Measurements from ENCODE around the gene PRADC1.

The PRADC1 gene

DNA sequence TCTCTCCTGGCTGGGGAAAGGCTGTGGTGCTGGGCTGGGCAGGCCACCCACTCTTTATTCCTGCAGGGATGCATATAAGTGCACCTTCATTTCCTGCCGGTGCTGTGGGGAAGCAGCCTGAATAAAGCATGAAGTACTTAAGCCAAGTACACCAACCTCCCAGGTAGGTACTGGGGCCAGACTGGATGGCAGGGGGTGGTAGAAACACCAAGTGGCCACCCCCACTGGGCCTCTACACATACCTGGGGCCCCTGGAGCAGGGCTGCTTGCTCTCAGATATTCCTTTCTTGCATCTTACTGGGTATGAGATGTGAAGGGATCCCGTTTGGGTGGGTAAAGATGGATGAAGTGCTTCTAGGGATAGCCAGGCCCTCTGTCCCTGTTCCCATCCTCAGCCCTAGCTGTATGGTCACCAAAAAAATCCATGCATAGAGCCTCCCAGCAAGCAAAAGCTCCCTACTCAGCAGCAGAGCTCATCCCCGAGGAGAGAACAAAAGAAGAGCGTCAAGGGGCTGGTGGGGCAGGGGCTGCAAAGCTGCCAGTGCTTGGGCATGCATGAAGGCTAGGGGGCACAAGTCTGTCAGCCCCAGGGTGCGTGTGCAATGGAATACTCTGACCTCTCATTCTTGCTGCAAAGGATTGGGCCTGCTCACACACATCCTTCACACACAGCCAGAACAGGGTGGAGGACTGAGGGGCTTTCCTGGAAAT lies 23.0 kb upstream of the PRADC1 start:
- H3K4me2 ChIP-seq (ENCODE audit: insufficient read depth, low read length, poor library complexity, severe bottlenecking) = no peak overlapping the region
- no CpG with 5 or more reads among the region's 5 CpGs for WGBS, 2 donors (ENCODE audit: extremely low coverage in 2 of 2, insufficient read length in 2 of 2, insufficient replicate concordance in 1 of 2)
- H3K36me3 ChIP-seq (replicated peaks in 1 of 2; ENCODE audit: control insufficient read depth in 2 of 2, insufficient read depth in 2 of 2, low read length in 2 of 2) = peaks cover 24 to 55% of the 10 kb centered on the region in 2 donors
- no peak overlapping the region for H4K8ac ChIP-seq (ENCODE audit: low read depth, low read length)
- H4K91ac ChIP-seq (ENCODE audit: low read depth, low read length, poor library complexity) = no peak overlapping the region
- no peak overlapping the region for H2AFZ ChIP-seq (ENCODE audit: low read length)
- H3K4me3 ChIP-seq (ENCODE audit: low read length in 2 of 2) = no peak overlapping the region
- H3K9ac ChIP-seq (ENCODE audit: low read depth, low read length, poor library complexity) = no peak overlapping the region
- H2BK120ac ChIP-seq (ENCODE audit: low read depth, low read length) = no peak overlapping the region
- no peak overlapping the region for H2BK15ac ChIP-seq (ENCODE audit: low read length)
- no peak overlapping the region for H2BK5ac ChIP-seq (ENCODE audit: low read length)
- H3K79me1 ChIP-seq (ENCODE audit: low read depth, low read length) = no peaks in the 10 kb centered on the region
- H3K4ac ChIP-seq (ENCODE audit: low read length) = no peak overlapping the region
- peaks cover 0 to 4% of the 10 kb centered on the region in 2 donors for H3K4me1 ChIP-seq (ENCODE audit: control insufficient read depth in 2 of 2, insufficient read depth in 1 of 2, low read depth in 1 of 2, low read length in 2 of 2)
- no peak overlapping the region for H3K14ac ChIP-seq (ENCODE audit: low read length)
- no peak overlapping the region for H3K18ac ChIP-seq (ENCODE audit: low read length)
- H2BK12ac ChIP-seq (ENCODE audit: low read length) = no peak overlapping the region
- no peaks in the 10 kb centered on the region for H3K27me3 ChIP-seq (ENCODE audit: control insufficient read depth in 3 of 3, insufficient read depth in 3 of 3, low read depth in 1 of 3, low read length in 3 of 3)
- no peak for DNase-seq (ENCODE audit: low spot score)
- no peak overlapping the region for H2AK5ac ChIP-seq (ENCODE audit: low read depth, low read length)
- H3K27ac ChIP-seq (replicated peaks; ENCODE audit: low read length) = no peak overlapping the region
- H3K23ac ChIP-seq (ENCODE audit: low read depth, low read length, poor library complexity) = no peak overlapping the region
- no peaks in the 10 kb centered on the region for H3K9me3 ChIP-seq (replicated peaks in 1 of 2; ENCODE audit: control insufficient read depth in 2 of 2, insufficient read depth in 1 of 2, low read depth in 1 of 2, low read length in 2 of 2)

- H3K4ac ChIP-seq (ENCODE audit: low read length) = no peak overlapping the region
- no peak overlapping the region for H2AK5ac ChIP-seq (ENCODE audit: low read depth, low read length)
- H3K4me2 ChIP-seq (ENCODE audit: insufficient read depth, low read length, poor library complexity, severe bottlenecking) = no peak overlapping the region
- no peak overlapping the region for H4K8ac ChIP-seq (ENCODE audit: low read depth, low read length)
- H3K9me3 ChIP-seq (replicated peaks in 1 of 2; ENCODE audit: control insufficient read depth in 2 of 2, insufficient read depth in 1 of 2, low read depth in 1 of 2, low read length in 2 of 2) = no peaks in the 10 kb centered on the region
- no peaks in the 10 kb centered on the region for H3K79me1 ChIP-seq (ENCODE audit: low read depth, low read length)
- no peak overlapping the region for H2BK120ac ChIP-seq (ENCODE audit: low read depth, low read length)
- H3K4me3 ChIP-seq (ENCODE audit: low read length in 2 of 2) = no peak overlapping the region
- no peak overlapping the region for H2BK12ac ChIP-seq (ENCODE audit: low read length)
- H3K9ac ChIP-seq (ENCODE audit: low read depth, low read length, poor library complexity) = no peak overlapping the region
- H3K36me3 ChIP-seq (replicated peaks in 1 of 2; ENCODE audit: control insufficient read depth in 2 of 2, insufficient read depth in 2 of 2, low read length in 2 of 2) = peaks cover 33 to 65% of the 10 kb centered on the region in 2 donors
- no peak overlapping the region for H2AFZ ChIP-seq (ENCODE audit: low read length)
- H3K18ac ChIP-seq (ENCODE audit: low read length) = no peak overlapping the region
- no peak overlapping the region for H3K14ac ChIP-seq (ENCODE audit: low read length)
- H2BK5ac ChIP-seq (ENCODE audit: low read length) = no peak overlapping the region
- H3K4me1 ChIP-seq (ENCODE audit: control insufficient read depth in 2 of 2, insufficient read depth in 1 of 2, low read depth in 1 of 2, low read length in 2 of 2) = peaks cover 0 to 3% of the 10 kb centered on the region in 2 donors
- H3K23ac ChIP-seq (ENCODE audit: low read depth, low read length, poor library complexity) = no peak overlapping the region
- no peaks in the 10 kb centered on the region for H3K27me3 ChIP-seq (ENCODE audit: control insufficient read depth in 3 of 3, insufficient read depth in 3 of 3, low read depth in 1 of 3, low read length in 3 of 3)
- H2BK15ac ChIP-seq (ENCODE audit: low read length) = no peak overlapping the region
- DNase-seq (ENCODE audit: low spot score) = no peak
- no CpG with 5 or more reads among the region's 4 CpGs for WGBS, 2 donors (ENCODE audit: extremely low coverage in 2 of 2, insufficient read length in 2 of 2, insufficient replicate concordance in 1 of 2)
- no peak overlapping the region for H4K91ac ChIP-seq (ENCODE audit: low read depth, low read length, poor library complexity)
- H3K27ac ChIP-seq (replicated peaks; ENCODE audit: low read length) = no peak overlapping the region
Measured at GRCh38 chr2:73255007-73255644, 22.1 kb upstream of the PRADC1 start.

DNA sequence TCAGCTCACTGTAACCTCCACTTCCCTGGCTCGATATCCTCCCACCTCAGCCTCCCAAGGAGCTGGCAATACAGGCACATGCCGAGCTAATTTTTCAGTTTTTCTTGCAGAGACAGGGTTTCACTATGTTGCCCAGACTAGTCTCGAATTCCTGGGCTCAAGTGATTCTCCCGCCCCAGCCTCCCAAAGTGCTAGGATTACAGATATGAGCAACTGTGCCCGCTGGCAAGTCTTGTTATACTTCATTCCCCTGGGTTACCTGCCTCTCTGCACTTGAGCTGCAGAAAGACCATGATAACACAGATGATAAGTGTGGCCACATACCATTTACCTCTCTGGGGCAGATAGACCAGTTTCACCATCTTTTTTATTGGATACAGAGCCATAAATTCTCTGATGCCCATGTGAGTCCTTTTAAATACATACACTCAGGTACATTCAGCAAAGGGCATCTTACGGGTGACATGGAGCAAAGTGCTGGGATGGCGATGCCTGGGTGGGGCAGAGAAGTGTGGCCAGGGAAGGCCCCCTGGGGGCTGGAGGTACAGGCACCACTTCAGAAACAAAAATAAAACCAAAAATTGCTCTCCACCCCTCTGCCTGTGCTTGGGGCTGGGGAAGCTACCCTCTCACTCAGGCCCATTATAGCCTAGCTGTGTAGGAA lies 21.4 kb upstream of the PRADC1 start:
- Histone ChIP-seq H2BK12ac (ENCODE audit: low read length) (no peak overlapping the region), H3K4ac (ENCODE audit: low read length) (no peak overlapping the region), H2BK120ac (ENCODE audit: low read depth, low read length) (no peak overlapping the region), H3K36me3 (replicated peaks in 1 of 2; ENCODE audit: control insufficient read depth in 2 of 2, insufficient read depth in 2 of 2, low read length in 2 of 2) (peaks cover 37 to 71% of the 10 kb centered on the region in 2 donors), H4K8ac (ENCODE audit: low read depth, low read length) (no peak overlapping the region), H4K91ac (ENCODE audit: low read depth, low read length, poor library complexity) (no peak overlapping the region), H2AK5ac (ENCODE audit: low read depth, low read length) (no peak overlapping the region), H3K9me3 (replicated peaks in 1 of 2; ENCODE audit: control insufficient read depth in 2 of 2, insufficient read depth in 1 of 2, low read depth in 1 of 2, low read length in 2 of 2) (no peaks in the 10 kb centered on the region), H2BK15ac (ENCODE audit: low read length) (no peak overlapping the region), H3K4me2 (ENCODE audit: insufficient read depth, low read length, poor library complexity, severe bottlenecking) (no peak overlapping the region), H3K27ac (replicated peaks; ENCODE audit: low read length) (no peak overlapping the region), H3K18ac (ENCODE audit: low read length) (no peak overlapping the region), H3K14ac (ENCODE audit: low read length) (no peak overlapping the region), H3K4me1 (ENCODE audit: control insufficient read depth in 2 of 2, insufficient read depth in 1 of 2, low read depth in 1 of 2, low read length in 2 of 2) (peaks cover 0 to 2% of the 10 kb centered on the region in 2 donors), H2BK5ac (ENCODE audit: low read length) (no peak overlapping the region), H3K27me3 (ENCODE audit: control insufficient read depth in 3 of 3, insufficient read depth in 3 of 3, low read depth in 1 of 3, low read length in 3 of 3) (no peaks in the 10 kb centered on the region), H3K23ac (ENCODE audit: low read depth, low read length, poor library complexity) (no peak overlapping the region), H3K9ac (ENCODE audit: low read depth, low read length, poor library complexity) (no peak overlapping the region), H3K4me3 (ENCODE audit: low read length in 2 of 2) (no peak overlapping the region), H2AFZ (ENCODE audit: low read length) (no peak overlapping the region), H3K79me1 (ENCODE audit: low read depth, low read length) (no peaks in the 10 kb centered on the region)
- no peak for DNase-seq (ENCODE audit: low spot score)
- WGBS, 2 donors (ENCODE audit: extremely low coverage in 2 of 2, insufficient read length in 2 of 2, insufficient replicate concordance in 1 of 2) = no CpG with 5 or more reads among the region's 7 CpGs

- Histone ChIP-seq H2AFZ (ENCODE audit: low read length) (no peak overlapping the region), H2BK12ac (ENCODE audit: low read length) (no peak overlapping the region), H3K18ac (ENCODE audit: low read length) (no peak overlapping the region), H3K4me1 (ENCODE audit: control insufficient read depth in 2 of 2, insufficient read depth in 1 of 2, low read depth in 1 of 2, low read length in 2 of 2) (peaks cover 0 to 2% of the 10 kb centered on the region in 2 donors), H3K27ac (replicated peaks; ENCODE audit: low read length) (no peak overlapping the region), H4K91ac (ENCODE audit: low read depth, low read length, poor library complexity) (no peak overlapping the region), H3K79me1 (ENCODE audit: low read depth, low read length) (no peaks in the 10 kb centered on the region), H3K9me3 (replicated peaks in 1 of 2; ENCODE audit: control insufficient read depth in 2 of 2, insufficient read depth in 1 of 2, low read depth in 1 of 2, low read length in 2 of 2) (no peaks in the 10 kb centered on the region), H2BK120ac (ENCODE audit: low read depth, low read length) (no peak overlapping the region), H3K9ac (ENCODE audit: low read depth, low read length, poor library complexity) (no peak overlapping the region), H3K4me3 (ENCODE audit: low read length in 2 of 2) (no peak overlapping the region), H2AK5ac (ENCODE audit: low read depth, low read length) (no peak overlapping the region), H3K27me3 (ENCODE audit: control insufficient read depth in 3 of 3, insufficient read depth in 3 of 3, low read depth in 1 of 3, low read length in 3 of 3) (no peaks in the 10 kb centered on the region), H3K23ac (ENCODE audit: low read depth, low read length, poor library complexity) (no peak overlapping the region), H3K4me2 (ENCODE audit: insufficient read depth, low read length, poor library complexity, severe bottlenecking) (no peak overlapping the region), H2BK15ac (ENCODE audit: low read length) (no peak overlapping the region), H2BK5ac (ENCODE audit: low read length) (no peak overlapping the region), H3K14ac (ENCODE audit: low read length) (no peak overlapping the region), H3K4ac (ENCODE audit: low read length) (no peak overlapping the region), H4K8ac (ENCODE audit: low read depth, low read length) (no peak overlapping the region), H3K36me3 (replicated peaks in 1 of 2; ENCODE audit: control insufficient read depth in 2 of 2, insufficient read depth in 2 of 2, low read length in 2 of 2) (peaks cover 42 to 77% of the 10 kb centered on the region in 2 donors)
- no peak for DNase-seq (ENCODE audit: low spot score)
- no CpG with 5 or more reads among the region's 3 CpGs for WGBS, 2 donors (ENCODE audit: extremely low coverage in 2 of 2, insufficient read length in 2 of 2, insufficient replicate concordance in 1 of 2)
Measured at GRCh38 chr2:73253901-73254300, 20.9 kb upstream of the PRADC1 start.

Data from neuronal stem cell (in vitro differentiated cells).